Measurements from ENCODE around the gene BRWD1. TPM values are rescaled to one million over a fixed set of nuclear protein-coding genes. Genes with fewer than 3 reads are reported as not detected.
"Not testable (repeated sequence)": the region's sequence is repeated elsewhere in the genome, so short reads cannot be mapped to it uniquely, and the experiment has no call there.

BRWD1 gene
- total RNA-seq, 1 experiment from 2014 or later, result 37.1 TPM

GRCh38 chr21:39137248-39138178 is 175.9 kb downstream of the BRWD1 start:
- intact Hi-C loops (cut with micrococcal nuclease; ENCODE audit: unreplicated experiment), result loop anchor here (1.0 to 5.0 kb wide), 3 partner anchors 403 to 630 kb away; no protein-coding TSS in a partner anchor
- DNase-seq, result no peak
- Mint-ChIP-seq H3K27ac (ENCODE audit: unreplicated experiment) (no peak overlapping the region), H3K4me3 (ENCODE audit: unreplicated experiment) (no peak overlapping the region), H3K36me3 (ENCODE audit: insufficient read depth, unreplicated experiment) (no peaks in the 10 kb centered on the region), H3K27me3 (ENCODE audit: insufficient read depth, unreplicated experiment) (no peaks in the 10 kb centered on the region), H3K4me1 (ENCODE audit: low read depth, unreplicated experiment) (no peaks in the 10 kb centered on the region), H3K9me3 (ENCODE audit: unreplicated experiment) (no peaks in the 10 kb centered on the region)
- Histone ChIP-seq H3K4me3 (ENCODE audit: low read depth, low read length) (no peak overlapping the region), H3K9me3 (no peaks in the 10 kb centered on the region), H3K4me1 (no peaks in the 10 kb centered on the region), H3K27me3 (replicated peaks; ENCODE audit: control insufficient read depth, insufficient read depth, low read length) (no peaks in the 10 kb centered on the region), H3K36me3 (ENCODE audit: control insufficient read depth, insufficient read depth, low read length) (no peaks in the 10 kb centered on the region)
- BruUV-seq (replicated peaks), result no TSS peak
- ChIA-PET CTCF (interaction anchor here (0.6 to 1.6 kb wide), 10 partner anchors 11 to 632 kb away, joined by 3 to 7 read pairs (median 4); no protein-coding TSS in a partner anchor), POLR2A (no interaction called here)
- TF ChIP-seq CTCF (IDR thresholded peaks at IDR 0.05; ENCODE audit: insufficient read depth in 1 of 2, low read depth in 1 of 2, low read length in 1 of 2, severe bottlenecking in 1 of 2, unreplicated experiment in 1 of 2), result no peak

- Mint-ChIP-seq H3K36me3 (ENCODE audit: insufficient read depth, unreplicated experiment) (no peaks in the 10 kb centered on the region), H3K9me3 (ENCODE audit: unreplicated experiment) (no peaks in the 10 kb centered on the region), H3K4me1 (ENCODE audit: low read depth, unreplicated experiment) (no peaks in the 10 kb centered on the region), H3K27me3 (ENCODE audit: insufficient read depth, unreplicated experiment) (no peaks in the 10 kb centered on the region), H3K4me3 (ENCODE audit: unreplicated experiment) (no peak overlapping the region), H3K27ac (ENCODE audit: unreplicated experiment) (no peak overlapping the region)
- intact Hi-C loops (cut with micrococcal nuclease; ENCODE audit: unreplicated experiment), result loop anchor here (5.0 kb wide), 2 partner anchors 469 to 629 kb away; no protein-coding TSS in a partner anchor
- Histone ChIP-seq H3K27me3 (replicated peaks; ENCODE audit: control insufficient read depth, insufficient read depth, low read length) (no peaks in the 10 kb centered on the region), H3K4me1 (no peaks in the 10 kb centered on the region), H3K4me3 (ENCODE audit: low read depth, low read length) (no peak overlapping the region), H3K9me3 (no peaks in the 10 kb centered on the region), H3K36me3 (ENCODE audit: control insufficient read depth, insufficient read depth, low read length) (no peaks in the 10 kb centered on the region)
- BruUV-seq (replicated peaks), result no TSS peak
- DNase-seq, result no peak
- no peak for TF ChIP-seq CTCF (IDR thresholded peaks at IDR 0.05; ENCODE audit: insufficient read depth in 1 of 2, low read depth in 1 of 2, low read length in 1 of 2, severe bottlenecking in 1 of 2, unreplicated experiment in 1 of 2)
- CTCF ChIA-PET, result interaction anchor here (0.6 to 1.5 kb wide), 7 partner anchors 24 to 1155 kb away, joined by 3 to 7 read pairs (median 3); no protein-coding TSS in a partner anchor
- POLR2A ChIA-PET, result no interaction called here
These were observed 176.7 kb downstream of the BRWD1 start for GRCh38 chr21:39136711-39137110.

- H3K27ac Mint-ChIP-seq (ENCODE audit: unreplicated experiment); H3K4me1 Mint-ChIP-seq (ENCODE audit: low read depth, unreplicated experiment); H3K9me3 ChIP-seq; H3K9me3 Mint-ChIP-seq (ENCODE audit: unreplicated experiment); H3K27me3 ChIP-seq (replicated peaks; ENCODE audit: control insufficient read depth, insufficient read depth, low read length); H3K27me3 Mint-ChIP-seq (ENCODE audit: insufficient read depth, unreplicated experiment); H3K4me1 ChIP-seq; BruUV-seq (replicated peaks); H3K36me3 Mint-ChIP-seq (ENCODE audit: insufficient read depth, unreplicated experiment); CTCF ChIA-PET; H3K36me3 ChIP-seq (ENCODE audit: control insufficient read depth, insufficient read depth, low read length); H3K4me3 Mint-ChIP-seq (ENCODE audit: unreplicated experiment); H3K4me3 ChIP-seq (ENCODE audit: low read depth, low read length): not testable (repeated sequence)
- peak in 1 of 2 experiments; percentile 31 for TF ChIP-seq CTCF (IDR thresholded peaks at IDR 0.05; ENCODE audit: insufficient read depth in 1 of 2, low read depth in 1 of 2, low read length in 1 of 2, severe bottlenecking in 1 of 2, unreplicated experiment in 1 of 2)
- intact Hi-C loops (cut with micrococcal nuclease; ENCODE audit: unreplicated experiment), result loop anchor here (5.0 kb wide), 2 partner anchors 469 to 629 kb away; no protein-coding TSS in a partner anchor
- peak in 1 of 2 experiments; percentile 34 for DNase-seq
- POLR2A ChIA-PET, result interaction anchor here (0.5 kb wide), 1 partner anchor 65 kb away, joined by 3 read pairs; no protein-coding TSS in a partner anchor
These were observed 177.3 kb downstream of the BRWD1 start for GRCh38 chr21:39136138-39136537.

Measured in Caco-2 (cell line).